Peyer's patch (tissue), 4 donors: Measurements from ENCODE around the gene KRTAP6-1.

Experiments
- CTCF ChIP-seq, 6 experiments: fragments of 450-650 bp in 4 of 6; fragments of 200-600 bp in 2 of 6; sonication (generic) in 1 of 6; IDR thresholded peaks; one replicate each; pipeline ENCODE4 v1.5.1; 2017 to 2019; ENCODE audit warnings: antibody characterized with exemption in 6 of 6, mild to moderate bottlenecking in 3 of 6, moderate library complexity in 1 of 6
- POLR2A ChIP-seq, 2 donors: fragments of 450-650 bp; IDR thresholded peaks; one replicate each; pipeline ENCODE4 v1.5.1; 2017; ENCODE audit warnings: antibody characterized with exemption in 2 of 2, mild to moderate bottlenecking in 2 of 2, moderate library complexity in 2 of 2

- TF ChIP-seq CTCF (IDR thresholded peaks at IDR 0.05), result no peak
- TF ChIP-seq POLR2A (IDR thresholded peaks at IDR 0.05), result no peak
Measured at GRCh38 chr21:30646904-30647414, 33.2 kb upstream of the KRTAP6-1 start.
